Measurements from ENCODE around the gene RELN.

Gene RELN

GRCh38 chr7:103657474-103657894, 332.0 kb downstream of the RELN start:
- TF ChIP-seq, protein P1, sequence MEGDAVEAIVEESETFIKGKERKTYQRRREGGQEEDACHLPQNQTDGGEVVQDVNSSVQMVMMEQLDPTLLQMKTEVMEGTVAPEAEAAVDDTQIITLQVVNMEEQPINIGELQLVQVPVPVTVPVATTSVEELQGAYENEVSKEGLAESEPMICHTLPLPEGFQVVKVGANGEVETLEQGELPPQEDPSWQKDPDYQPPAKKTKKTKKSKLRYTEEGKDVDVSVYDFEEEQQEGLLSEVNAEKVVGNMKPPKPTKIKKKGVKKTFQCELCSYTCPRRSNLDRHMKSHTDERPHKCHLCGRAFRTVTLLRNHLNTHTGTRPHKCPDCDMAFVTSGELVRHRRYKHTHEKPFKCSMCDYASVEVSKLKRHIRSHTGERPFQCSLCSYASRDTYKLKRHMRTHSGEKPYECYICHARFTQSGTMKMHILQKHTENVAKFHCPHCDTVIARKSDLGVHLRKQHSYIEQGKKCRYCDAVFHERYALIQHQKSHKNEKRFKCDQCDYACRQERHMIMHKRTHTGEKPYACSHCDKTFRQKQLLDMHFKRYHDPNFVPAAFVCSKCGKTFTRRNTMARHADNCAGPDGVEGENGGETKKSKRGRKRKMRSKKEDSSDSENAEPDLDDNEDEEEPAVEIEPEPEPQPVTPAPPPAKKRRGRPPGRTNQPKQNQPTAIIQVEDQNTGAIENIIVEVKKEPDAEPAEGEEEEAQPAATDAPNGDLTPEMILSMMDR (IDR thresholded peaks at IDR 0.05), result no peak

- TF ChIP-seq, protein P1 (IDR thresholded peaks at IDR 0.05), result no peak
Observed at GRCh38 chr7:103656221-103656620, 333.2 kb downstream of the RELN start.

DNA sequence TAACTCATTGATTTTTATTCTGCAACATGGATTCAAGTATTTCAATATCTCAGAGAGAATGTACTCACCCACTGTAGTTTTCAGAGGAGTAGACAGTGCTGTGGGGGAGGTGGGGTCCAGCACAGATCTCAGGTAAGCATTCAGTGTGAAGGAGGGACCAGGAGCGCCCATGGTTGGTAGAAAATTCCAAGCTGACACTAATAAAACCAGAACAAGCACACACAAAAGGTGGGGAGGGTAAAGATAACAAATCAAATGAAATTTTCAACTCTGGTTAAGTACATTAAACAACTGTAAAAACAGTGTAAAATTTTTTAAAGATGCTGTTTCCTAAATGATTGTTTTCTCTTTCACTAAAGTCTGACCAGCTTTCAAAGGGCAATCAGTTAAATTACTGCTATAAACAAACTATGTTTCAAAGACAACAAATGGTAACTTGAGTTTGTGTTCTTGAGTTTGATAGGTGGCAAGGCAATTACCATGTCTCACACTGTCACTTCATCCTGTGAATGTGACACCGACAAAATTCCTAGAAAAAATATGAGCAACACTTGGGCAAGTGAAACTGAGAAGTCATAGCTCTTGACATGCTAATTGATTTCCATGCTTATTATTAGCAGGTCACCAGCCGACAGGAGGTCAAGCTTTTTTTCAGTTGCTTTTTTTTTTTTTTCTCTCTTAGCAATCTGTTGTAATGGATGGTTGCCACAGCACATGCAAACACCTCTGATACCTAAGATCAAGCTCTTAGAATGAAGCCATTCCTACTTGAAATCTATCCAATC, 337.7 kb downstream of the RELN start:
- TF ChIP-seq, protein P1 (IDR thresholded peaks at IDR 0.05), result no peak

DNA sequence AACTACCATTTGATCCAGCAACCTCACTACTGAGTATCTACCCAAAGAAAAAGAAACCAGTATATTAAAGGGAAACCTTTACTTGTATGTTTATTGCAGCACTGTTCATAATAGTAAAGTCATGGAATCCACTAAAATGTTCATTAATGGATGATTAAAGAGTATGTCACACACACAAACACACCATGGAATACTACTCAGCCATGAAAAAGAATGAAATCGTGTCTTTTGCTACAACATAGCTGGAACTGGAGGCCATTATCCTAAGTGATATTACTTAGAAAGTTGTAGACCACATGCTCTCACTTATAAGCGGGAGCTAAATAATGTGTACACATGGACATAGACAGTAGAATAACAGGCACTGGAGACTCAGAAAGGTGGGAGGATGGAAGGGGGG, 340.4 kb downstream of the RELN start:
- TF ChIP-seq, protein P1 (IDR thresholded peaks at IDR 0.05), result no peak

DNA sequence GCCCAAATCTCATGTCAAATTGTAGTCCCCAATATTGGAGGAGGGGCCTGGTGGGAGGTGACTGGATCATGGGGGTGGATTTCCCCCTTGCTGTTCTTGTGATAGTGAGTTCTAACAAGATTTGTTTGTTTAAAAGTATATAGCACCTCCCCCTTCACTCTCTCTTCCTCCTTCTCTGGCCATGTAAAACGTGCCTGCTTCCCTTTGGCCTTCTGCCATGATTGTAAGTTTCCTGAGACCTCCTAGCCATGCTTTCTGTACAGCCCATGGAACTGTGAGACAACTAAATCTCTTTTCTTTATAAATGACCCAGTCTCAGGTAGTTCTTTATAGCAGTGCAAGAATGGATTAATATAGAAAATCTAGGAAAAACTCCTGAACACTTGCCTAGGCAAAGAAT, 341.3 kb downstream of the RELN start:
- TF ChIP-seq, protein P1 (IDR thresholded peaks at IDR 0.05), result no peak

DNA sequence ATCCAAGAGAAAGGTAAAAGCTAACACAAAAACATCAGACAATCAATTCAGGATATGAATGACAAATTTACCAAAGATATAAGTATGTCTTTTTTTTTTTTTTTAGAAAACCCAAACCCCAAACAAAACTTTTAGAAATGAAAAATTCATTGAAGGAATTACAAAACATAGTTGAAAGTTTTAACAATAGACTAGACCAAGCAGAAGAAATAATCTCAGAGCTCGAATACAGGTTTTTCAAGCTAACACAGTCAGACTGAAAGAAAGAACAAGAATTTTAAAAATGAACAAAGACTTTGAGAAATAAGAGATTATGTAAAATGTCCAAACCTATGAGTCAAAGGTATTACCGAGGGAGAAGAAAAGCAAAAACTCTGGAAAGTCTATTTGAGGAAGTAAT, 345.1 kb downstream of the RELN start:
- TF ChIP-seq, protein P1 (IDR thresholded peaks at IDR 0.05), result no peak

GRCh38 chr7:103640031-103640779, 349.3 kb downstream of the RELN start:
- TF ChIP-seq, protein P1 (IDR thresholded peaks at IDR 0.05), result no peak
